NOMO-1 treated with dmso at 0.1 percent for 144 hours (cell line): Measurements from ENCODE around the gene NLRP6.
"Not testable (repeated sequence)": the region's sequence is repeated elsewhere in the genome, so short reads cannot be mapped to it uniquely, and the experiment has no call there.

Experiments
- DNase-seq: peaks from one replicate; lab custom pipeline; 2025; ENCODE audit not compliant: unreplicated experiment; lab: John Stamatoyannopoulos, UW

Gene NLRP6

GRCh38 chr11:278001-278951 lies at the start of gene NLRP6:
Gene NLRP6 (plus strand): TSS chr11:278407. CDS start chr11:278570, 163 bp downstream.
- no peak for DNase-seq

GRCh38 chr11:230431-230830 lies 47.8 kb upstream of the NLRP6 start:
- no peak for DNase-seq

GRCh38 chr11:232783-233565 lies 45.2 kb upstream of the NLRP6 start:
- no peak for DNase-seq

- no peak for DNase-seq
These were observed 43.0 kb upstream of the NLRP6 start for GRCh38 chr11:235180-235579.

GRCh38 chr11:235609-235996 lies 42.6 kb upstream of the NLRP6 start:
- DNase-seq: no peak

- peak; percentile 82 for DNase-seq
These were observed 42.0 kb upstream of the NLRP6 start, which contains the start of gene SIRT3 for GRCh38 chr11:235997-236773. Gene SIRT3 (minus strand): TSS chr11:236342. CDS start chr11:236328, 14 bp downstream.

- peak; percentile 76 for DNase-seq
These were observed 41.1 kb upstream of the NLRP6 start, which contains the start of gene PSMD13 for GRCh38 chr11:236774-237767. Gene PSMD13 (plus strand): TSS chr11:236976. CDS start chr11:237050, 74 bp downstream.

GRCh38 chr11:238346-238745 lies 39.9 kb upstream of the NLRP6 start:
- DNase-seq: not testable (repeated sequence)

GRCh38 chr11:240315-240714 lies 37.9 kb upstream of the NLRP6 start:
- no peak for DNase-seq

- no peak for DNase-seq
These were observed 36.6 kb upstream of the NLRP6 start for GRCh38 chr11:241634-242033.

GRCh38 chr11:244376-244775 lies 33.8 kb upstream of the NLRP6 start:
- no peak for DNase-seq

- DNase-seq: no peak
These were observed 29.1 kb upstream of the NLRP6 start for GRCh38 chr11:249062-249461.

- DNase-seq: no peak
These were observed 27.9 kb upstream of the NLRP6 start for GRCh38 chr11:250274-250673.

- DNase-seq: peak; percentile 27
These were observed 27.4 kb upstream of the NLRP6 start for GRCh38 chr11:250740-251299.

GRCh38 chr11:251550-251949 lies 26.7 kb upstream of the NLRP6 start:
- no peak for DNase-seq

GRCh38 chr11:252666-253065 lies 25.5 kb upstream of the NLRP6 start:
- DNase-seq: no peak

- DNase-seq: no peak
These were observed 24.9 kb upstream of the NLRP6 start for GRCh38 chr11:253160-253885.

- no peak for DNase-seq
These were observed 24.3 kb upstream of the NLRP6 start for GRCh38 chr11:253886-254270.

- no peak for DNase-seq
These were observed 23.0 kb upstream of the NLRP6 start for GRCh38 chr11:255176-255575.
